ENCODE data around the gene OR10H3. TPM values are rescaled to one million over a fixed set of nuclear protein-coding genes. Genes with fewer than 3 reads are reported as not detected.

The OR10H3 gene
- total RNA-seq = not detected

GRCh38 chr19:15737722-15738121, at the start of gene OR10H3:
OR10H3 (plus strand) TSS chr19:15737985; CDS start chr19:15741393, 3,408 bp downstream.
- H3K9me3 ChIP-seq (ENCODE audit: low read depth, low read length) = peaks cover 13% of the 10 kb centered on the region

GRCh38 chr19:15696654-15697194, 41.1 kb upstream of the OR10H3 start:
- H3K27me3 ChIP-seq (ENCODE audit: insufficient read depth, low read length) = no peaks in the 10 kb centered on the region
- no peaks in the 10 kb centered on the region for H3K4me1 ChIP-seq (ENCODE audit: insufficient read depth, low read length)
- no peaks in the 10 kb centered on the region for H3K9me3 ChIP-seq (ENCODE audit: low read depth, low read length)
- no peak overlapping the region for H3K4me3 ChIP-seq (ENCODE audit: low read length)

More at GRCh38 chr19:15737722-15738121, at the start of gene OR10H3:
- Histone ChIP-seq H3K4me3 (ENCODE audit: low read length) (no peak within 1 kb of the TSS), H3K4me1 (ENCODE audit: insufficient read depth, low read length) (no peaks in the 10 kb centered on the region), H3K27me3 (ENCODE audit: insufficient read depth, low read length) (peaks cover 2% of the 10 kb centered on the region)

GRCh38 chr19:15701757-15702533, 35.8 kb upstream of the OR10H3 start:
- H3K27me3 ChIP-seq (ENCODE audit: insufficient read depth, low read length) = peaks cover 3% of the 10 kb centered on the region
- H3K4me3 ChIP-seq (ENCODE audit: low read length) = no peak overlapping the region
- H3K9me3 ChIP-seq (ENCODE audit: low read depth, low read length) = no peaks in the 10 kb centered on the region
- peaks cover 7% of the 10 kb centered on the region for H3K4me1 ChIP-seq (ENCODE audit: insufficient read depth, low read length)

- no peak overlapping the region for H3K4me3 ChIP-seq (ENCODE audit: low read length)
- peaks cover 3% of the 10 kb centered on the region for H3K27me3 ChIP-seq (ENCODE audit: insufficient read depth, low read length)
- H3K9me3 ChIP-seq (ENCODE audit: low read depth, low read length) = no peaks in the 10 kb centered on the region
- H3K4me1 ChIP-seq (ENCODE audit: insufficient read depth, low read length) = peaks cover 7% of the 10 kb centered on the region
Observed at GRCh38 chr19:15702534-15702930, 35.3 kb upstream of the OR10H3 start.

- no peaks in the 10 kb centered on the region for H3K9me3 ChIP-seq (ENCODE audit: low read depth, low read length)
- H3K4me3 ChIP-seq (ENCODE audit: low read length) = no peak overlapping the region
- no peaks in the 10 kb centered on the region for H3K4me1 ChIP-seq (ENCODE audit: insufficient read depth, low read length)
- H3K27me3 ChIP-seq (ENCODE audit: insufficient read depth, low read length) = peaks cover 2% of the 10 kb centered on the region
Observed at GRCh38 chr19:15714638-15715037, 23.1 kb upstream of the OR10H3 start.

GRCh38 chr19:15715642-15716041, 22.1 kb upstream of the OR10H3 start:
- Histone ChIP-seq H3K9me3 (ENCODE audit: low read depth, low read length) (no peaks in the 10 kb centered on the region), H3K27me3 (ENCODE audit: insufficient read depth, low read length) (peaks cover 2% of the 10 kb centered on the region), H3K4me1 (ENCODE audit: insufficient read depth, low read length) (no peaks in the 10 kb centered on the region), H3K4me3 (ENCODE audit: low read length) (no peak overlapping the region)

GRCh38 chr19:15717809-15718208, 20.0 kb upstream of the OR10H3 start:
- H3K4me1 ChIP-seq (ENCODE audit: insufficient read depth, low read length) = no peaks in the 10 kb centered on the region
- peaks cover 9% of the 10 kb centered on the region for H3K27me3 ChIP-seq (ENCODE audit: insufficient read depth, low read length)
- no peaks in the 10 kb centered on the region for H3K9me3 ChIP-seq (ENCODE audit: low read depth, low read length)
- H3K4me3 ChIP-seq (ENCODE audit: low read length) = no peak overlapping the region

- Histone ChIP-seq H3K27me3 (ENCODE audit: insufficient read depth, low read length) (peaks cover 30% of the 10 kb centered on the region), H3K9me3 (ENCODE audit: low read depth, low read length) (no peaks in the 10 kb centered on the region), H3K4me3 (ENCODE audit: low read length) (no peak overlapping the region), H3K4me1 (ENCODE audit: insufficient read depth, low read length) (no peaks in the 10 kb centered on the region)
Observed at GRCh38 chr19:15721268-15721667, 16.5 kb upstream of the OR10H3 start.

GRCh38 chr19:15722956-15723355, 14.8 kb upstream of the OR10H3 start:
- H3K27me3 ChIP-seq (ENCODE audit: insufficient read depth, low read length) = peaks cover 31% of the 10 kb centered on the region
- H3K4me3 ChIP-seq (ENCODE audit: low read length) = no peak overlapping the region
- no peaks in the 10 kb centered on the region for H3K4me1 ChIP-seq (ENCODE audit: insufficient read depth, low read length)
- H3K9me3 ChIP-seq (ENCODE audit: low read depth, low read length) = no peaks in the 10 kb centered on the region

GRCh38 chr19:15727724-15728123, 10.1 kb upstream of the OR10H3 start, which contains the start of gene OR10H2:
OR10H2 (plus strand) TSS chr19:15728024; CDS start chr19:15728044, 20 bp downstream.
- no peak within 1 kb of the TSS for H3K4me3 ChIP-seq (ENCODE audit: low read length)
- H3K9me3 ChIP-seq (ENCODE audit: low read depth, low read length) = no peaks in the 10 kb centered on the region
- H3K4me1 ChIP-seq (ENCODE audit: insufficient read depth, low read length) = no peaks in the 10 kb centered on the region
- H3K27me3 ChIP-seq (ENCODE audit: insufficient read depth, low read length) = peaks cover 23% of the 10 kb centered on the region

- Histone ChIP-seq H3K4me1 (ENCODE audit: insufficient read depth, low read length) (no peaks in the 10 kb centered on the region), H3K9me3 (ENCODE audit: low read depth, low read length) (no peaks in the 10 kb centered on the region), H3K27me3 (ENCODE audit: insufficient read depth, low read length) (peaks cover 8% of the 10 kb centered on the region), H3K4me3 (ENCODE audit: low read length) (no peak overlapping the region)
Observed at GRCh38 chr19:15730538-15730937, 7.2 kb upstream of the OR10H3 start.

GRCh38 chr19:15732388-15732787, 5.4 kb upstream of the OR10H3 start:
- no peaks in the 10 kb centered on the region for H3K27me3 ChIP-seq (ENCODE audit: insufficient read depth, low read length)
- H3K4me3 ChIP-seq (ENCODE audit: low read length) = no peak overlapping the region
- H3K4me1 ChIP-seq (ENCODE audit: insufficient read depth, low read length) = no peaks in the 10 kb centered on the region
- no peaks in the 10 kb centered on the region for H3K9me3 ChIP-seq (ENCODE audit: low read depth, low read length)

GRCh38 chr19:15733895-15734294, 3.9 kb upstream of the OR10H3 start:
- Histone ChIP-seq H3K27me3 (ENCODE audit: insufficient read depth, low read length) (no peaks in the 10 kb centered on the region), H3K4me1 (ENCODE audit: insufficient read depth, low read length) (no peaks in the 10 kb centered on the region), H3K9me3 (ENCODE audit: low read depth, low read length) (no peaks in the 10 kb centered on the region), H3K4me3 (ENCODE audit: low read length) (no peak overlapping the region)

GRCh38 chr19:15740785-15741184, 3.0 kb downstream of the OR10H3 start:
- H3K4me1 ChIP-seq (ENCODE audit: insufficient read depth, low read length) = no peaks in the 10 kb centered on the region
- peaks cover 13% of the 10 kb centered on the region for H3K9me3 ChIP-seq (ENCODE audit: low read depth, low read length)

GRCh38 chr19:15748239-15748638, 10.5 kb downstream of the OR10H3 start:
- no peaks in the 10 kb centered on the region for H3K4me1 ChIP-seq (ENCODE audit: insufficient read depth, low read length)
- peaks cover 69% of the 10 kb centered on the region for H3K27me3 ChIP-seq (ENCODE audit: insufficient read depth, low read length)
- H3K4me3 ChIP-seq (ENCODE audit: low read length) = no peak overlapping the region
- no peaks in the 10 kb centered on the region for H3K9me3 ChIP-seq (ENCODE audit: low read depth, low read length)

More at GRCh38 chr19:15740785-15741184, 3.0 kb downstream of the OR10H3 start:
- Histone ChIP-seq H3K4me3 (ENCODE audit: low read length) (no peak overlapping the region), H3K27me3 (ENCODE audit: insufficient read depth, low read length) (peaks cover 11% of the 10 kb centered on the region)

GRCh38 chr19:15758379-15758778, 20.6 kb downstream of the OR10H3 start:
- H3K4me1 ChIP-seq (ENCODE audit: insufficient read depth, low read length) = no peaks in the 10 kb centered on the region
- H3K27me3 ChIP-seq (ENCODE audit: insufficient read depth, low read length) = peaks cover 63% of the 10 kb centered on the region
- H3K9me3 ChIP-seq (ENCODE audit: low read depth, low read length) = no peaks in the 10 kb centered on the region
- no peak overlapping the region for H3K4me3 ChIP-seq (ENCODE audit: low read length)
